Activated effector memory CD4-positive, alpha-beta T cell treated with Interleukin-2 at 50 U/mL for 16 hours (primary cell): ENCODE data around the gene AHDC1.

Experiments used
- DNase-seq: peaks from one replicate; pipeline ENCODE4 v3.0.0-alpha.2; 2020

AHDC1 gene

GRCh38 chr1:27574871-27575831, 28.8 kb downstream of the AHDC1 start:
- no peak for DNase-seq

- no peak for DNase-seq
These were observed 29.8 kb downstream of the AHDC1 start for GRCh38 chr1:27574001-27574781.

DNA sequence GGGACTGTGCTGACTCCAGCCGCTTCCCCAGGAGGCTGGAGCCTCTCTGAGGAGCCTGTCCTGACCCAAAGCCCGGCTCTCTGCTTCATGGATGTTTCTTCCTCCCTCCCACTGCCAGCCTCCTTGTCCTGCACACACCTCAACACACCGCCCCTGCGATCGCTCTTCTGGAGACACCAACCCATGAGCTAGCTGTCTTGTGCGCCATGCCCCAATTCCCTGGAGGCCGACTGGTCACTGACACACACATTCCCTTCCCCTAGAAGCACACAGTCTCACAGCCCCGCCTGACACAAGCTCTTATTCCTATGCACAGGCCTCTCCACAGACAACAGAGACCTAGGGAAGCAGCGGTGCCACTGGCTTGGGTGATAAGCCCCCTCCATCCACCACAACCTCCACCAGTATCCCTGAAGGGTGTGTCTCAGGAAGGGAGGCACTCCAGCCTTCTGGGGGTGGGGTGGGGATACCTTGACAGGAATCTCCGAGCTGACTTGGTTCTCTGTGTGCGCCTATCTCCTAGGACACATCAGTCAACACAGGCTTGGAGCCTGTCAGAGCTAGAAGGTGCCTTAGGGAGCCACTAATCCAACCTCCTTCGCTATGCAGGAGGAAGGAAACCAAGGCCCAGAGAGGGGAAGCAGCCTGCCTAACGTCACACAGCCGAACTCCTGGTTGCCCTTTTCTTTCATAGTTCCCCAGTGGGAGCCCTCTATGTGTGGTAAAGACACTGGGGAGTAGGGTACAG, 31.1 kb downstream of the AHDC1 start:
- no peak for DNase-seq

DNA sequence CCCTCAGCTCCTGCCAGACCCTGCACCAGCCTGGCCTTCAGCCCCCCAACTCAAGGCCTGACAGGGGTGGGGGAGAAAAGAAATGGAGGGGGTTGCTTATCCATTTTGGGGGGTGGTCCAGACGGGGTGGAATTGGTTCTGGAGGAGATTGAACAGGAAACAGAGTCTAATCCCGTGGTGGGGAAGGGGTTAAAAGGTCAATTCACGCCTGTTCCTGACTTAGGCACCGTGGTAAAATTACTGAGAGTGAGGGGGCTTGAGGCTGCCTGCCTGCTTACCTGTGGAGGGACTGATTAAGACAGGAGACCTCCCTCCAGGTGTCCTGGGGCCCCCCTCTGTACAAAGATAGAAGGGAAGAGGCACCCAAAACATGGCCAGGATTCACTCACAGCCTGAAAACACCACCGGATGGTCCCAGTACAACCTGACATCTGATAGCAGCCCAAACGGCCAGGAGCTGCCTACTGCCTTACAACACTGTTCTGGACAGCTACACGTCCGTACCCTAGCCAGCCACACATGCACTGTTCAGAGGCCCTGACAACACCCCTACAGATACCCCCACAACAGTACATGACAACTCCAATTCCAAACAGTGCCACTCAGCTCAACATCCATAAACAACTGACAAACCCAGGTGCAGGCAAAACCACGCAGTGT, 31.8 kb downstream of the AHDC1 start:
- DNase-seq: no peak

GRCh38 chr1:27571439-27572018, 32.4 kb downstream of the AHDC1 start:
- no peak for DNase-seq

- DNase-seq: no peak
These were observed 33.2 kb downstream of the AHDC1 start for GRCh38 chr1:27570784-27571183.

- DNase-seq: no peak
These were observed 33.6 kb downstream of the AHDC1 start for GRCh38 chr1:27570356-27570755.

GRCh38 chr1:27569506-27570291, 34.2 kb downstream of the AHDC1 start:
- no peak for DNase-seq

DNA sequence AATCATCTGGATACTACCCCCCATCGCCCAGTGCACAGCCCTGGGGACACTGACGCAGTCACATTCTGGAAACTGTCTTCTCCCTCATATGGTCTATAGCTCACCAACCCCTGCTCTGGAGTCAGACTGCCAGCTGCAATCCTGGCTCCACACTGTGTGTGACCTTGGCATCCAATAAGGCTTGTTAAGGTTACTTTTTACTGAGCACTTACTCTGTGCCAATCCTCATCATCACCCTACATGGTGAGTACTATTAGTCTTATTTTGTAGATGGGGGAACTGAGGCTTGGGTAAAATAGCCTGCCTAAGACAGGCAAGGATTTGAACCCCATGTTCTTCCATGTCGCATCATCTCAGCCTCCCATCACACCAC, 34.9 kb downstream of the AHDC1 start:
- DNase-seq: no peak

GRCh38 chr1:27568300-27569087, 35.5 kb downstream of the AHDC1 start:
- DNase-seq: peak; percentile 93

GRCh38 chr1:27567971-27568299, 36.0 kb downstream of the AHDC1 start:
- no peak for DNase-seq

GRCh38 chr1:27567146-27567526, 36.8 kb downstream of the AHDC1 start:
- no peak for DNase-seq

- no peak for DNase-seq
These were observed 37.3 kb downstream of the AHDC1 start for GRCh38 chr1:27566462-27567145.

DNA sequence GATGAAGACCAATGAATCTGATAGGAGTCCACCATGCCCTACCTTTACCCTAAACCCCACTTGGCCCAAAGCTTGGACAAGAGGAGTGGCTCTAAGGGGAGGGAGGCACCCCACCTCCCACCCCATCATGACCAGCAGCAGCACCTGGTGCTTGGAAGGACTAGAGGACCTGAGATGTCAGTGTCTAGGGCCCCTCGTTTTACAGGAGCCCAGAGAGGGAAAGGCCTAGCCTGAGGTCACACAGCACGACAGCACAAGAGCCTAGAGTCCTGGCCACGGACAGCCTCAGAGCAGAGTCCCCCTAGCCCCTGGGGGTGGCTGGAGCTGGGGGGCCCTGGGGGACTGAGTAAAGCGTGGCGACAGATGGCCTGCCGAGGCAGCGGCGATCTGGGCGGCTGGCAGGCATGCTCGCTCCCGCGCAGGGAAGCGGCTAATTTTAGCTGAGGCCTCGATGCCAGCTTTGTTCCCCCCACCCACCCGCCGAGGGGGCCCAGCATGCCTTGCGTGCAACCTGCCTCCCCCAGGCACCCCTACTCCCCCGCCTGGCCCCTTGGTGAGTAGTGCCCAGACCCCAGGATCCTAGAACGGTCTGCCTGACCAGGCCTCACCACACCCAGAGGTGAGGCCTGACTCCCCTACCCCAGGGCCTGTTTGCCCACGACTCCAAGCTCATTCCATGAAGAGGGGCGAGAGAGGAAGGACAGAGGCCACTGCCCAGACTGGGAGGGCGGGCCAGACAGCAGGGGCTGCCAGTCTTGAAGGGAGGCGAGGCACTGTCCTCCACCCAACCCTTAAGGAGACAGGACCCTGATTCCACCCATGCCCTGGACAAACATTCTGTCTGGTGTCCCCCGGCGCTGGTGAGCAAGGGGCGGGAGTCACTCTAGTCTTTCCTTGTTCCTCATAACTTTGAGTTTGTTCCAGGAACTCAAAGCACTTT, 39.0 kb downstream of the AHDC1 start:
- no peak for DNase-seq

DNA sequence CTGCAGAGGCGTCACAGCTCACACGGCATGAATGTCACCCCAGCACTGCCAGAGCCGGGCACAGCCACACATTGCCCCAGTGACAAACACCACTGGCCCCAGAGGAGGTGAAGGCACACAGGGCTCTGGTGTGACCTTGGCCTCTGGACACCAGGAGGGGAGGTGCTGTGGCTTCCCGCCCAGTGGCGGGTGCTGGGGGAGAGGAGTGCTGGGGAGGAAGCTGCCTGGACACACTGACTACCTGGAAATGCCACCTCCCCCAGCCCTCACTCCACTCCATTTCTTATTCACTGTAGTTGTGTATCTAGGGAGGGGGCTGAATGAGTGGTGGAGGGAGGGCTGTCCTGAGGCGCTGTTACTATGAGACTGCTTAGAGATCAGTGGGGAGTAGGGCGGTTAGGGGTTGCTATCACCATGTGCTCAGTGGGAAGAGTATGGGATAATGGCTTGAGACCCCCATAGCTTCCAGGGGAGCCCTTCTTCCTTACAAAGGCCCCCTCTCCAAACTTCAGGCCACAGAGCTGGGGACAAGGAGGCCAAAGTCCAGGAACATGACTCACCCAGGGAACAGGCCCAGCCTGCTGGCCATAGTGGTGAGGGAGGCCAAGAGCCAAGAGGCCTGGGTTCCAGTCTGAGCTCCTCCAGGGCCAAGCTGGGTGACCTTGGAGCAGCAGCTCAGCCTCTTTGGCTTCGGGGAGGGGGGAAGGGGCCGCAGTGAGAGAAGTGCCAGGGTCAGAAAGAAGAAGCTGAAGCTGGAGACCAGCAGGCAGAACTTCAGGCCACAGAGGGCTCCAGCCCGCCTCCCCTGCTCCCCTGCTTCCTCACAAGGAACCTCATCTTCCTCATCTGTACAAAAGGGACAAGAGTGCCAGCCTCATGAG, 40.1 kb downstream of the AHDC1 start:
- DNase-seq: no peak

- DNase-seq: no peak
These were observed 40.7 kb downstream of the AHDC1 start for GRCh38 chr1:27563341-27563590.

- no peak for DNase-seq
These were observed 41.2 kb downstream of the AHDC1 start for GRCh38 chr1:27562534-27563340.
